ENCODE measurements around the gene KLK7.
"Not testable (repeated sequence)": the region's sequence is repeated elsewhere in the genome, so short reads cannot be mapped to it uniquely, and the experiment has no call there.

The KLK7 gene

GRCh38 chr19:50974702-50975556, 8.8 kb downstream of the KLK7 start:
- no peak for DNase-seq

DNA sequence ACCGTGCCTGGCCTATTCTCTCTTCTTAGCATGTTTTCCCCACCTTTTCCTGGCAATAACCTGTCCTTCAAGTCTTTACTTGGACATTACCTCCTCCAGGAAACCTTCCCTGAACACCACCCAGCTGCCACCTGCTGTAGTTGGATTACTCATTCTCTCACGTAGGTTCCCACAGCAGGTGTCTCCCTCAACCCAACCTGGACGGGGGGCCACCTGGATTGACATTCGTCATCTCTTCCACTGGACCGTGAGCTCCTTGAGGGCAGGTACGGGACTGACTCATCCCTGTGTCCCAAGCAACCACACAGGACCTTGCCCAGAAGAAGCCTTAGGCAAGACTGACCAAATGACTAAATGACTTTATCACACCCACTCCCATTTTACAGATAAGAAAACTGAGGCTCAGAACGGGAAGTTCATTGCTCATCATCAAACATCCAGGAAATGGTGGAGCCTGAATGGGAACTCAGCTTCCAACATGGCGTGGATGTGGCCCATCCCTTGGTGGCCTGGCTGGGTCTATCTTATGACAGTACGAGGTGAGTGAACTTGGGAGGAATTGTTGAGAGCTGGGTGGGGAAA, 10.8 kb downstream of the KLK7 start:
- DNase-seq = no peak

DNA sequence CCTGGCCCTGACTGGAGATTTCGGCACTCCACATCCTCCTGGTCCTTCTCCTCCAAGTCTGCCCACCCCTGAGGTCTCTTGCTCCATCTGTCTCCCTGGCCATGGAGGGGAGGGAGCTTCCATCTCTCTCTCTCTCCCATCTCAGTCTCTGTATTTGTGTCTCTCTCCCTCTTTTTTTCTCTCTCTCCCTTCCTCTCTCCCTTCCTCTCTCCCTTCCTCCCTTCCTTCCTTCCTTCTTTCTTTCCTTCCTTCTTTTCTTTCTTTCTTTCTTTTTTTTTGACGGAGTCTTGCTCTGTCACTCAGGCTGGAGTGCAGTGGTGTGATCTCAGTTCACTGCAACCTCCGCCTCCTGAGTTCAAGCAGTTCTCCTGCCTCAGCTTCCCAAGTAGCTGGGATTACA, 13.9 kb downstream of the KLK7 start:
- DNase-seq = not testable (repeated sequence)

DNA sequence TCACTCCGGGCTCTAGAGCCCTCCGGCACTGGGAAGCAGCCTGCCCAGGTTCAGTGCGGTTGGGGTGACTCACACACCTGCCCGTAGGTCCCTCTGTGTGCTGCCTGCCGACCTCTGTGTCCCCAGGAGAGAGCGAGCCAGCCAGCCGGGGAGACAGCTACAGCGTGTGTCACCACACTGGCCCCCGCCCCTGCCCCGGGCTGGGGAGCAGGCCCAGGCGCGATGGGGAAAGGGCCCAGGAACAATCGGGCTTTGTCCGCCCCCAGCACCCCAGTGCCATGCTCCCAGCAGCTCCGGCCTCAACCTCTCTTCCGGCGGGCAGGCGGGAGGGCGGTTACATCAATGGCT, 14.3 kb downstream of the KLK7 start, which contains the start of gene KLK6:
Gene KLK6, minus strand, starts transcription at position 179 of the 348 bp plus-strand sequence. CDS start 1,487 bp downstream, outside the sequence.
- DNase-seq = peak in 1 of 2 experiments; percentile 18

DNA sequence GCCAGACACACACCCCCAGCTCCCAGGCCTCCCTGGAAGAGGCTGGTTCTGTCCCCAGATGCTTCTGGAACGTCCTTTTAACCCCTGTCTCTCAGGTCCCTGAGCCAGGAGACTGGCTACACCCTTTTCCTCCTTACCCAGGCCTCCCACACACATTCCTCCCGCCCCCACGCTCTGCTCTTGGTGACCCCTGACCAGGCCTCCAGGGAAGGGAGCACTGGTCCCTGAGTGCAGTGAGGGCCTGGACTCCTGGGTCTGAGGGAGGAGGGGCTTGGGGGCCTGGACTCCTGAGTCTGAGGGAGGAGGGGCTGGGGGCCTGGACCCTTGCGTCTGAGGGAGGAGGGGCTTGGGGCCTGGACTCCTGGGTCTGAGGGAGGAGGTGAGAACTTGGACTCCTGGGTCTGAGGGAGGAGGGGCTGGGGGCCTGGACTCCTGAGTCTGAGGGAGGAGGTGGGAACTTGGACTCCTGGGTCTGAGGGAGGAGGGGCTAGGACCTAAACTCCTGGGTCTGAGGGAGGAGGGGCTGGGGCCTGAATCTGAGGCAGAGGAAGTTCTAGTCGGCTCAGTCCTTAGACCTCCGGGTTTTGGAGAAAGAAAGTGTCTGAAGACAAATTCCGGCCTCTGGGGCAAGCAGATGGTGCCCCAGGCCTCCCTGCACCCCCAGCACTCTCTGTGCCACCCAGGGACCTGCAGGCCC, 14.9 kb downstream of the KLK7 start:
- no peak for DNase-seq

GRCh38 chr19:50967929-50968715, 15.6 kb downstream of the KLK7 start:
- DNase-seq = no peak

DNA sequence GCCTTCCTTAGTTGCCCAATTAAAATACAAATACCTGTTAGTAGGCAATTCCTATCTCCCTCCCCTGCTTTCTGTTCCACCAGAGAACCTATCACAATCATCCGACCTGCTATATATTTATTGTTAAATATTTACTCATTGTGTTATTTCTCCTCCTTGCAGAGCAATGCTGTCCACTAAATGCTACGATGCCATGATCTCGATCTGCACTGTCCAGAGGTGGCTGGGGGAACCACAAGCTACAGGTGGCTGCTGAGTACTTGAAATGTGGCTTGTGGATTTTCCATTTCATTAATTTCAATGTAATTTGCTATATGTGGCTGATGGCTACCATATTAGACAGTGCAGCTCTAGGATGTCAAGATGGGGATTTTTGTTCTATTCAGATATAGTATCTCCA, 19.5 kb downstream of the KLK7 start:
- no peak for DNase-seq

- no peak for DNase-seq
Measured at GRCh38 chr19:50963381-50963780, 20.3 kb downstream of the KLK7 start.

- DNase-seq = no peak
Measured at GRCh38 chr19:50962245-50962644, 21.5 kb downstream of the KLK7 start.

DNA sequence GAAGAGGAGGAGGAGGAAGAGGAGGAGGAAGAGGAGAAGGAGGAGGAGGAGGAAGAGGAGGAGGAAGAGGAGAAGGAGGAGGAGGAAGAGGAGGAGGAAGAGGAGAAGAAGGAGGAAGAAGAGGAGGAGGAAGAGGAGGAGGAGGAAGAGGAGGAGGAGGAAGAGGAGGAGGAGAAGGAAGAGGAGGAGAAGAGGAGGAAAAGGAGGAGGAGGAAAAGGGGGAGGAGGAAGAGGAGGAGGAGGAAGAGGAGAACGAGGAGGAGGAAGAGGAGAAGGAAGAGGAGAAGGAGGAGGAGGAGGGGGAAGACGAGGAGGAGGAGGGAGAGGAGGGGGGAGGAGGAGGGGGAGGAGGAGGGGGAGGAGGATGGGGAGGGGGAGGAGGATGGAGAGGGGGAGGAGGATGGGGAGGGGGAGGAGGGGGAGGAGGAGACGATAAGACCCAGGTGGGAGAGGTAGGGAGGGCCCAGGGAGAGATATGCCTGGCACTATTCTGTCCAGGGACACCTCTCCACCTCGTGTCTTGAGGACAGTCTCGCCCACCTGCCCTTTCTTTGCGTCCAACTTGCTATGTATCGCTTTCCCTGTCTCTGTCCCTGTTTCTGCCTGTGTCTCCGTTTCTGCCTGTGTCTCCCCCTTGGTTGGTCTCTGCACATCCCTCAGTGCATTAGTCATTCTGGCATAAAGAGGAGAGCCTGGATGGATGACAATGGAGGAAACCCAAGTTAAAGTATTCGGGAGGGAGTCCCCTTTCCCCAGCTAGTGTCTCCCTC, 23.8 kb downstream of the KLK7 start:
- peak in 1 of 2 experiments; percentile 11 for DNase-seq

DNA sequence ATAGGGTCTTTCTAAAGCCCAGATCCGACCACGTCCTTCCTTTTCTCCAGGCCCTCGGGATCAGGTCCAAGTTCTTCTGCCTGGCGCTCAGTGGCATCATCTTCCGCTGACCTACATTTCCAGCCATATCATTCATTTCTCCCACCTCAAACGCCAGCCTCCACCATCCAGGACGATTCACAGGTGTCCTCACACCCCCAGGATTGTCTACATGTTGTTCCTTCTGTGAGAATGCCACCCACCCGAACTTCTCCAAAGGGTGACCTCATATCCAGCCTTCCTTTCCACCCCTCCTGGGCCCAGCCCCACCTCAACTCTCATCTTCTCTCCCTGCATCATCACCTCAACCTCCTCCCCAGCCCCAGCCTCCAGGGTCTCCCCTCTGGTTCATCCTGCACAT, 26.1 kb downstream of the KLK7 start:
- DNase-seq = no peak

- no peak for DNase-seq
Measured at GRCh38 chr19:50952910-50953309, 30.8 kb downstream of the KLK7 start, which contains the start of gene KLK5. KLK5 (minus strand) TSS chr19:50953038; CDS start chr19:50952657, 381 bp downstream.

DNA sequence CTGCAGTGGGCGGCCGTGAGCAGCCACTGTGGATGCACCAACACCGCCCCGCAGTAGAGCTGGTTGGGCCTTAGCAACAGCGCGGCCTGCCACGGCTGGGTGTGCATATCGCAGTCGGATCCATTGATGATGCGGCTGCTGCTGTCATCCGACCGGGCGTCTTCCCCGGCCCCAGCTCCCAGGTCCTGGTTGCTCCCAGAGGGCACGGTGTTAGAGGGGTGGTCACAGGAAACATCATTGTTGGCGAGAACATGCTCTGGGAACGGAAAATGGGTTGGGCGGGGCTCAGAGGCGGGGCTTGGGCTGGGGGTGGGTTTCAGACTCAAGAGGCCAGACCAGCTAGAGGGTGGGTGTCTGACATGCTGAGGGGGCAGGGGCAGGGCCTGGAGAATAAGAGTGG, 33.9 kb downstream of the KLK7 start:
- no peak for DNase-seq

GRCh38 chr19:50947123-50947522, 36.6 kb downstream of the KLK7 start:
- no peak for DNase-seq

DNA sequence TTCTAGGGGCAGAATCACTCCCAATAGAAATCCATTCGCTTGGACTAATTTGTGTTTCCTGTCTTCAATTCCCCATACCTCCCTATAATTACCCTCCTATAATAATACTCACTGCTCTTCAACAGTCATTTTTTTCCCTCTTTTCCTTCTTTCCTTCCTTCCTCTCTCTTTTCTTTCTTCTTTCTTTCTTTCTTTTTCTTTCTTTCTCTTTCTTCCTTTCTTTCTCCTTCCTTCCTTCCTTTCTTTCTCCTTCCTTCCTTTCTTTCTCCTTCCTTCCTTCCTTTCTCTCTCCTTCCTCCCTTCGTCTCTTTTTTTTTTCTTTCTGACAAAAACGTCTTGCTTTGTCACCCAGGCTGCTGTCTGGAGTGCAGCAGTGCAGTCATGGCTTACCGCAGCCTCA, 38.9 kb downstream of the KLK7 start:
- no peak for DNase-seq

DNA sequence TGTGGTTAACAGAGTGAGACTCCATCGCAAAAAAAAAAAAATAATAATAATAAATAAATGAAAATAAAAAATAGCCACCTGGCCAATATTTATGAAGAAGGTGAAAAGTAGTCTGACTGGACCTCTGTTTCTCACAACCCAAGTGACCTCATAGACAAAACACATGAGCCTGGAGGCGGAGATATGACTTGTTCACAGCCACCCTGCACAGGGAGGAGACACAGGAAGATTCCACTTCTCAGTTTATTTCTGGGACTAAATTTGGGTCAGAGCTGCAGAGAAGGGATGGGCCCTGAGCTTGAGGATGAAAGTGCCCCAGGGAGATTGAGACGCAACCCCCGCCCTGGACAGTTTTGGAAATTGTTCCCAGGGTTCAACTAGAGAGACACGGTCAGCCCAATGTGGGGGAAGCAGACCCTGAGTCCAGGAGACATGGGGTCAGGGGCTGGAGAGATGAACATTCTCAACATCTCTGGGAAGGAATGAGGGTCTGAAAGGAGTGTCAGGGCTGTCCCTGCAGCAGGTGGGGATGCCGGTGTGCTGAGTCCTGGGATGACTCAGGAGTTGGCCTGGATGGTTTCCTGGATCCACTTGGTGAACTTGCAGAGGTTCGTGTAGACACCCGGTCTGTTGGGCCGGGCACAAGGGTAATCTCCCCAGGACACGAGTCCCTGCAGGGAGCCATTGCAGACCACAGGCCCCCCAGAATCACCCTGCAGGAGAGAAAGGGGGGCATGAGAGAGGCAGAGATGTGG, 40.5 kb downstream of the KLK7 start:
- DNase-seq = no peak

- DNase-seq = no peak
Measured at GRCh38 chr19:50939596-50939995, 44.1 kb downstream of the KLK7 start.

GRCh38 chr19:50933640-50934039, 50.1 kb downstream of the KLK7 start:
- DNase-seq = no peak

DNA sequence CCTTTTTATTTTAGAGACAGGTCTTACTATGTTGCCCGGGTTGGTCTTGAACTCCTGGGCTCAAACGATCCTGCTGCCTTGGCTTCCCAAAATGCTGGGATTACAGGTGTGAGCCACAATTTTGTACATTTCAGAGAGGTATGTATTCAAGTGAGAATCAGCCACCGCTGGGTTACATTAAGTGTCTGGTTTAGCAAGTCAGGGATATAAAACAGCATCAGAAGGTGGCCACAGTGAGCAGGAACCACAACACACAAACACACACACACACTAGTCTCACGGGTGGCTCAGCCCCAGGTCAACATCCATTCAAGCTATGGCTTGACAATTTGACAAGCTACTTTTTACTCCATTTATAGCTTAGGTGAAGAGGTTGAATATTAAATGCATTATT, 51.0 kb downstream of the KLK7 start:
- DNase-seq = no peak

DNA sequence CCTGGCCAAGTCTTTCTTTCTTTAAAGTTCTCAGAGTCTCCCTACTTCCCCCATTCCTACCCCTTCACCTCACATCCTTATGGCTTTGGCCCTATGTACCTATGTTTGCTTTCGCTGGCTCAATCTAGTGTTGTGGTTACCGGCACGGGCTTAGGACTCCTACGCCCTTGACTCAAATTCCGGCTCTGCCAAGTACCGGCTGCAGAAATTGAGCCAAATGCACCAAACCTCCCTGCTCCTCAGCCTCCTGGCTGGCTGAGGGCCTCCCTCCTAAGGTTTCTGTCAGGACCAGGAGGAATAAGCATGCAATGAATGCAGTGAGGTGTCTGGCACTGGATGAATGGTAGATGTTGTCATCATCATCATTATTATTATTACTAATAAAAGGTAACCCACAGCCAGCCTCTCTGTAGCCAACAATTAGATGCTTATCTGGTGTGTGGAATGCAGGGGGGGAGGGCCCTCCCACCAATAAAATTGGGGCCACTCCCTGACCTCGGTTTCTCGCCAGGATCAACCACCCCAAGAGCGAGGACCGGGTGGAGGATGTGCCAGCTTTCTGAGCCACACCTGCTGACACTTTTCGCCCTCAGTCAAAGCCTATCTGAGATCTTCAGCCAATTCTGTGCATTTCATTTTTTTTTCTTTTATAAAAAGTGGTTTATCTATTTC, 51.6 kb downstream of the KLK7 start:
- DNase-seq = no peak

- no peak for DNase-seq
Measured at GRCh38 chr19:50931023-50931422, 52.7 kb downstream of the KLK7 start.

Measured in NCI-H526 (cell line).